GM12892 (cell line): ENCODE measurements around the gene RASL10A.

Source experiments
- POLR2A ChIP-seq: IDR thresholded peaks from 2 replicates; pipeline ENCODE4 v1.6.1; 2011; ENCODE audit warnings: low read depth, low read length, control low read depth
- POLR2AphosphoS5 ChIP-seq: IDR thresholded peaks from 2 replicates; pipeline ENCODE4 v1.6.1; 2011; ENCODE audit warnings: low read depth, low read length, control low read depth
- TAF1 ChIP-seq: IDR thresholded peaks from 2 replicates; pipeline ENCODE4 v1.6.1; 2011; ENCODE audit warnings: low read depth, mild to moderate bottlenecking, control low read depth, low read length, borderline replicate concordance

GRCh38 chr22:29341056-29341848 lies 25.8 kb upstream of the RASL10A start:
- TF ChIP-seq POLR2AphosphoS5 (no peak), POLR2A (no peak), TAF1 (no peak)
